GM08714 (cell line): ENCODE measurements around the gene RHBDF2.

Source experiments
- H3K4me3 ChIP-seq: fragments of 200-500 bp; sonication (Bioruptor generic); 2 replicates; pipeline ENCODE4 v1.5.1; 2014; ENCODE audit warnings: mild to moderate bottlenecking, low read length, inconsistent platforms
- ZNF274 ChIP-seq: IDR thresholded peaks from 2 replicates; pipeline ENCODE4 v1.6.1; 2012; ENCODE audit warnings: mild to moderate bottlenecking, low read depth, low read length

RHBDF2 gene

DNA sequence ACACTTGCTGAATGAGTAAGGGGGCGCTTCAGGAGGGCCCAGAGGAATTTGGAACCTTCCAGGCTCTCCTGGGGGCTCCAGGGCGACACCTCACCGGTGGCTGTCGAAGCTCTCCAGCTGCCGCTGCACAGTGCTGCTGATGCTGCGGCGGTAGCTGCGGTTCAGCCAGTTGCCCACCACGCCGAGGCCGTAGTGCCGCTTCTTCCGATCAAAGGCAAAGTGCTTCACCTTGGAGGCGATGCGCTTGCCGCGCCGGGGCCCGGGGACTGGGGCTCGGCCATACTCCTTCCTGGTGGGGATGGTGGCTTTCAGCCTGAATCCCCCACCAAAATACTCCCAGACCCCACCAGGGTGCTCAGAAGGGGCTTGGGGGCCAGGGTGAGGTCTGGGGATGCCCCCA lies 24.5 kb downstream of the RHBDF2 start:
- no peak for TF ChIP-seq ZNF274
- no peak overlapping the region for H3K4me3 ChIP-seq

DNA sequence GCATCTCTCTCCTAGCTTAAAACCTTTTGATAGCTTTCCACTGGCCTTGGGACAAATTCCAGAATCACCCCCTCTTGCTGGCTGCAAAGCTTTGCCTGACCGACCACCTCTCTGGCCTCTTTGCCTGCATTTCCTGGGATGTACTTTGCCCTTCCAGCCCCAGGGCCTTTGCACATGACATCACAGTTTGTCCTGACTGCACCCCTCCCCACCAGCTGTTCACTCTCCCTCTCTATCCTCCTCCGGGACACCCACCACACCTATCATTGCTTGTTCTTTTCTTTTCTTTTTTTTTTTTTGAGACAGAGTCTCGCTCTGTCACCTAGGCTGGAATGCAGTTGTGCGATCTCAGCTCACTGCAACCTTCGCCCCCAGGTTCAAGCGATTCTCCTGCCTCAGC lies 25.9 kb downstream of the RHBDF2 start:
- no peak overlapping the region for H3K4me3 ChIP-seq
- no peak for TF ChIP-seq ZNF274

DNA sequence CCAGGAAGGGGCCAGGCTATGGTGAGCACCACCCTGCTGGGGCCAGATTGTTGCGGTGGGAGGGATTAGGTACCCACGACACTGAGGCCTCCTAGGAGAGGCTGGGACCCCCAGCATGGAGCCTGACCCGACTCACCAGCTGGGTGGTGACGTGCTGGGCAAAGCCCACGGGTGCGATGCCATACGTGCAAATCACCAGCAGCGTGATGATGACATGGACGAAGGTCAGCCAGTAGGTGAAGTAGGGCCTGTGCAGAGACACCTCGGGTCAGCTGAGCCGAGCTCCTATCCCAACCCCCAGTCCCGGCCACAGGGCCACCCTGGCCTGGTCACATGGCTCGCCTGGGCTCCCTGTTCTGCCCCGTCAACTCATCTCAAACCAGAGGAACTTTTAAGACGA lies 26.3 kb downstream of the RHBDF2 start:
- no peak for TF ChIP-seq ZNF274
- no peak overlapping the region for H3K4me3 ChIP-seq

DNA sequence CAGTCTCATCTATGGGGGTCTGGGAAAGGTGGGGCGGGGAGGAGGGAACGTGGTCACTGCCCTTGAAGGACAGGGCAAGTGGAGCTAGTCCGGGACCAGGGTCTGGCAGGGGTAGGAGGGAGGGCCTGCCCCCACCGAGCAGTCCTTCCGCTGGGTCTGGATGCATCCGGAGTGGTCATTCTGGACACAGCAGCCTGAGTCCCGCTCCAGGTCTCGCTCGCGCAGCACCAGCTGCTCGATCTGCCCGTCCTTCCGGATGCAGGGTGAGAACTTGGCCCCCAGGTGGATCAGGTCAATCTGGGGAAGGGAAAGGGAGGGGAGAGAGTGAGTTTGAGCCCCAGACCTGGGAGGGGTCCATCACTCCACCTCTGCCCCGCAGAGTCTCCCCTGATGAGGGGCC lies 27.0 kb downstream of the RHBDF2 start:
- TF ChIP-seq ZNF274, result no peak
- H3K4me3 ChIP-seq, result no peak overlapping the region

DNA sequence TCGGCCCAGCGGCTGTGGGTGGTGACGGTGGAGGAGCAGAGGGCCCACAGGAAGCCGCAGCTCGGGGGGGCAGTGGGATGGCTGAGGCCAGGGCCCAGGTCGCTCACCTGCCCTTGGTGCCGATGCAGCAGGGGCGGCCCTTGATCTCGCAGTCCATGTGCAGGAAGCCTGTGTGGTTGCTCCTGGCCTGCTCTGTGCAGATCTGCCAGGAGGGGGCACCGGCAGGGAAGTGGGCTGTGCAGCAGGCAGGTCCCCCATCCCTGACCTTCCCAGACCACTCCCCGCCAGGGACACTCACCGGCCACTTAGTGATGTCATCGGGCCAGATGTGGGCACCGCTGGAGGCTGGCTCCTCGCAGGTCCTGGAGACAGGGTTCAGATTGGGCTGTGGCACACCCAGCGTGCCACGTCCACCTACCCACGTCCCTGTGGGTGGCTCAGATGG lies 27.7 kb downstream of the RHBDF2 start:
- no peak for TF ChIP-seq ZNF274
- no peak overlapping the region for H3K4me3 ChIP-seq

DNA sequence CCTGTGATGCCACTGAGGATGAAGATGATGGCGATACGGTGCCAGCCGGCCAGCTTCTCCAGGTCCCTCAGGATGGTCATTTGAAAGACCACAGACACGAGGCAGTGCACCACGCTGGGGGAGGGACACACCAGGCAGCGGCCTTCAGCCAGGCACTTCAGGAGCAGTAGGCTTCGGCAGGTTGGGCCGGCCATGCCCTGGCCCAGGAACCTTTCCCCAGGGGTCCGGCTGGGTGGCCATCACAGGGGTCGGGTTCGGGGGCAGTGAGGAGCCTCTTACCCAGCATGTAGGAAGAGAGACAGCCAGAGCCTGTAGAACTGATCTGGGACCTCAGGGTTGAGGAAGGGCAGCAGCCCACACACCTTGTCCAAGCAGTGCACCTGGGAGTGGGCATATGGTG lies 28.5 kb downstream of the RHBDF2 start:
- no peak overlapping the region for H3K4me3 ChIP-seq

DNA sequence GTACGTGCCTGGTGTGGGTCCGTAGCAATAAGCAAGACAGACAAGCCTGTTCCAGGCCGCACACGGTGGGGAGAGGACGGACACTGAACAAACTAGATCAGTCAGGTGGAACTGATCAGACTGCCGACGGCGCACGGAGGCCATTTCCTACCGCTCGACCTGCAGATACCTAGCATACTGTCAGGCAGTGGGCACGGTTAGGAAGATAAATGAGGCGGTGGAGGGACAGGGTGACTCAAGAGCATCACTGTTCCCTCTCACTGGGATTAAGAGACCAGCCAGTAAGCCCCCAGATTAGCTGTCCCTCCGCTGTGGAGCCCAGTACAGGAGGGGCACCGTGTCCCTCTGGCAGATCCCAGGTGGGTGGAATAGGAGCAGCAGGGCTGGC lies 29.0 kb downstream of the RHBDF2 start:
- no peak for TF ChIP-seq ZNF274
- H3K4me3 ChIP-seq, result no peak overlapping the region

More for the DNA sequence above, 28.5 kb downstream of the RHBDF2 start:
- no peak for TF ChIP-seq ZNF274

DNA sequence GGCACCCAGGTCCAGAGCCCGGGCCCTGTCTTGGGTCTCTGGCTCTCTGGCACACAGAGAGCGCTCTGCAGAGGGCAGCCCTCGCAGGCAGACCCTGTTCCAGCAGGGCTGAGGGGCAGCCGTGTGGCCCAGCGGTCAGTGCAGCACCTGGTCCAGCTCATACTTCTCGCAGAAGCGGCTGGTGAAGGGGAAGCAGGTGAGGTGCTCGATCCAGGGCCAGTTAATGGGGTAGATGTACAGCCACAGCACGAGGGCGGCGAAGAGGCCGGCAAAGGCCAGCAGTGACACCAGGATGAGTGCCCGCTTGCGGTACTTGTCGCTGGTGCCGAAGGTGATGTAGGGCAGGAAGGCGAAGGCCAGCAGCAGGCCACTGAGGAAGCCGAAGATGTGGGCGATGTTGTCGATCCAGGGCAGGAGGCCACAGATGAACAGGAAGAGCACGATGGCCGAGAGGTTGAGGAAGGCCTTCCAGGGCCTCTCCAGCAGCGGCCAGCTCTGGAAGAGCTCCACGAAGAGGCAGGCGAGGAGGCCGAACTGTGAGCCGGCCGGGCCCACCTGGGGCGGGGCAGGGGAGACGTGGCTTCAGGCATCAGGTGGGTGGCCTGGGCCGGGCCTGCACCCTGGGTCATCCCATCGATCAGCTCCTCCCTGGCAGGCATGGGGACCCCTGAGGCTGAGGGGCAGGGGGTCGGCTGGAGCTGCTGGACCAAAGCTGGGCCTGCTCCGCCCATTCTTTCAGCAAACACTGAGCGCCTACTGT lies 29.5 kb downstream of the RHBDF2 start:
- no peak overlapping the region for H3K4me3 ChIP-seq

DNA sequence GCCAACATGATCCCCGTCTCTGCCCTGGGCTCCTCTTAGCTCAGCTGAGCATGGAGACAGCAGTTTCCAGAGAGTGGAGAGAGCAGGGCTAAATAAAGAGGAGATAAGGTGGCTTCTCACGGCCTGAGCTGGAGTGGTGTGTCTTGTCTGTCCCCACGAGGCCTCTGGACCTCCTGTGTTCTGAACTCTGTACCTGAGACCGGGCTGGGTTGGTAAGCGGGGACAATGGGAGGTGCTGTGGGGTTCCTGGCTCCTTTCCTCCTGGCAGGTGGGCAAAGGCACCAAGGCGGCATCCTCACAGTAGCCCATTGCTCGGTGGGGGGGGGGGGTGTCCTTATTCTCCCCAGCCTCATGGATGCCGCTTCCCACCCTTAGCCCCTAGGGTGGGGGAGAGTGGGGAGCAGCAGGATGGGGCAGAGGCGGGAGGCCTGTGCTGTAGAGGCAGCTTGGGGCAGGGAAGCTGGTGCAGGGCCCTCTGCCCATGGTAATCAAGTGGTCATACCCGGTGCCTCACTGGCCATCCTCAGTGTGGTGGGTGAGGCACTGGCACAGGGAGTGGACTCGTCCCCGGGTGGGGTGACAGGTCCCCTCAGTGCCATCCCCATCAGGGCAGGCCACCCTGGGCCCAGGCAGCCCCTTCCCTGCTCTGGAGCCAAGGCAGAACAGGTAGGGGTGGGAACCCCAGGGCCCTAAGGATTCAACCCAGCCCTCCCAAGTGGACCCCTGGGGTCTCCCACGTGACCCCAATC lies 31.1 kb downstream of the RHBDF2 start:
- TF ChIP-seq ZNF274, result no peak
- no peak overlapping the region for H3K4me3 ChIP-seq

More for the DNA sequence above, 29.5 kb downstream of the RHBDF2 start:
- no peak for TF ChIP-seq ZNF274

DNA sequence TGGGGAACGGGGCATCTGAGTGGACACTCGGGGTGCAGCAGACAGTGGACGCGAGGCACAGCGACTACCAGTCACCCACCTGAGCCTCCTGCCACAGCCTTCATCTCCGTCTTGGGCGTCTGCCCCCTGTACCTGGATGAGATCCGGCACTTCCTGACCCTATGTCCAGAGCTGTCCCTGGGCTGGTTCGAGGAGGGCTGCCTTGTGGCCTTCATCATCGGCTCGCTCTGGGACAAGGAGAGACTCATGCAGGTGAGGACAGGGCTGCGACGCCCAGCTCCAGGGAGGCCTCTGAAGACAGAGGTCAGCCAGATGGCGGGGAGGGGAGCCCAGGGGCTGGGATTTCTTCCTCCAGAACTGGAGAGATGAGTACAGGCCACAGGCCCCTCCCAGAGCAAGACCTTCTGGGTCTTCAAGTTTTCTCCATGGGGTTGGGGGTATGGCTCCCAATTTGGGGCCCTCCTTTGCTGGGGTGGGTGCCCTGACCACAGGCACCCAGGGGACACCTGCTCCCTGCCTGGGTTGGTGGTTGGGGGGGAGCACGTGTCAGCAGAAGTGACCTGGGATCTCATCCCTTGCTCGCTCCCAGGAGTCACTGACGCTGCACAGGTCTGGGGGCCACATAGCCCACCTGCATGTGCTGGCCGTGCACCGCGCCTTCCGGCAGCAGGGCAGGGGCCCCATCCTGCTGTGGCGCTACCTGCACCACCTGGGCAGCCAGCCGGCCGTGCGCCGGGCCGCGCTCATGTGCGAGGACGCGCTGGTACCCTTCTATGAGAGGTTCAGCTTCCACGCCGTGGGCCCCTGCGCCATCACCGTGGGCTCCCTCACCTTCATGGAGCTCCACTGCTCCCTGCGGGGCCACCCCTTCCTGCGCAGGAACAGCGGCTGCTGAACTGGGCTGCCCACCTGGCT lies 31.9 kb downstream of the RHBDF2 start:
- TF ChIP-seq ZNF274, result no peak
- H3K4me3 ChIP-seq, result no peak overlapping the region

DNA sequence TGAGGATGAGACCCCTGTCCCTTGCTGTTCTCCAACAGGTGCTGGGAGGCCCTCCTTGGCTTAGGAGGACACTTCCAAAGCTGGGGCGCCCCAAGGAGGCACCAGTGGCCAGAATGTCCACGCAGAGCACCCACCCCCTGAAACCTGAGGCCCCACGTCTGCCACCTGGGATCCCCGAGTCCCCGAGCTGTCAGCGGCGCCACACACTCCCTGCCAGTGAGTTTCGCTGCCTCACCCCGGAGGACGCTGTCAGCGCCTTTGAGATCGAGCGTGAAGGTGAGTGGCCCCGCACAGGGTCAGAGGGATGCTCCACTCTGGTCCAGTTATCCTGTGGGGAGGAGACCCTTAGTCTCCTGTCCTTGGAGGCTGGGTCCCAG lies 32.6 kb downstream of the RHBDF2 start:
- TF ChIP-seq ZNF274, result no peak
- no peak overlapping the region for H3K4me3 ChIP-seq

DNA sequence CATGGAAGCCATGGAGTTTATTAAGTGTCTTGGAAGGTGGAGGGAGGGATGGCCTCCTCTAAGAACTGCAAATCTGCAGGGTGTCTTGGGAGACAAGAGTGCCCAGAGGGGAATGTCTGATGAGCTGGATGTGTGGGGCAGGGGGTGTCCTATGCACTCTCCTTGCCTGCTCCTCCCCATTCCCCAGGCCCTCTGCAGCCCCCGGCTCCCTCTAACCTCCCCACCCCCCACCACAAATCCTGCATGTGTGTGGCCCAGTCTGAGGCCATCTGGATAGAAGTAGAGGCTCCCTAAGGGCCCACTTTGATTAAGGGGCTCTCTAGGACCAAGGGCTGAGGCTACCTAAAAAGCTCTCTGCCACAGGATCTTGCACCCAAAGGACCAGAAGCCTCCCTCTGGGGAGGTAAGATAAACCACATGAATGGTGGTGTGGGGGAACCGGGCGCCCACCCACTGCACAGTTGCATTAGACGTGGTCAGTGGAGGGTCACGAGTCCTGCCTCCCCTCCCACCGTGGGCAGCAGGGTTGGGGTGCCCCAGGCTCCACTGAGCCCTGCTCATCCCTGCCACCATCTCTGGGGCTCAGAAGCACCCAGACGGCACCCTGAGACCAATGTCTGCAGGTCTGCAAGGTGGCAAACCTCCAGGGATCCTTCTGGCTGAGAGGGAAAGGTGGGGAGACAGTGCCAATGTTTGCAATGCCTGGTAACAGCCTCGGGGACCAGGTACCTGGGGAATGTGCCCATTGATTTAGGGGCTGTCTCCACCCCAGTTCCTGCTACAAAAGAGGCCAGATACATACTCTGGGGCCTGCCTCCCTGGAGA lies 33.2 kb downstream of the RHBDF2 start:
- no peak for TF ChIP-seq ZNF274
- no peak overlapping the region for H3K4me3 ChIP-seq

DNA sequence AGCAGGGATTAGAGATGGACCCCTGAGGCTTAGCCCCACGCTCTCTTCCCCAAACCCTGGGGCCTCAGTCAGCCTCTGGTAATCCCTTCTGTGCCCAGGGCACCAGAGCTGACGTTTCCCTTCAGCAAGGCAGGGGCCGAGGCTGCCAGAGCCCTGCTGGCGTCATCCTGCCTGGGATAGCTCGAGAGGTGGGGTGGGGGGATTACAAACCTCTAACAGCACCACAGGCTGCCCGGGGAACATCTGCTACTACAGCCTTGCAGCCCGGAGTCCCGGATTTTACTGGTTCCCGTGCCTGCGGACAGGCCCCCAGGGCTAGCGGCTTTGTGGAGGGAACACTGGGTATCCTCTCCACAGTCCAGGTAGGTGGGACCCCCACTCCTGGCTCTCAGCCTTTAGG lies 33.9 kb downstream of the RHBDF2 start, which contains the start of gene AANAT:
AANAT (plus strand) TSS at position 238 of the 400 bp plus-strand sequence. CDS start 1,144 bp downstream, outside the sequence.
- no peak for TF ChIP-seq ZNF274
- H3K4me3 ChIP-seq, result no peak within 1 kb of the TSS
